GM18909 (cell line): ENCODE results near the gene ST6GAL1.

ENCODE experiments used
- ATAC-seq: cut with Tn5 transposase; IDR thresholded peaks from one replicate; pipeline ENCODE4 v1.9.1; 2021; ENCODE audit warnings: mild to moderate bottlenecking; ENCODE audit not compliant: unreplicated experiment, poor library complexity

Gene ST6GAL1

DNA sequence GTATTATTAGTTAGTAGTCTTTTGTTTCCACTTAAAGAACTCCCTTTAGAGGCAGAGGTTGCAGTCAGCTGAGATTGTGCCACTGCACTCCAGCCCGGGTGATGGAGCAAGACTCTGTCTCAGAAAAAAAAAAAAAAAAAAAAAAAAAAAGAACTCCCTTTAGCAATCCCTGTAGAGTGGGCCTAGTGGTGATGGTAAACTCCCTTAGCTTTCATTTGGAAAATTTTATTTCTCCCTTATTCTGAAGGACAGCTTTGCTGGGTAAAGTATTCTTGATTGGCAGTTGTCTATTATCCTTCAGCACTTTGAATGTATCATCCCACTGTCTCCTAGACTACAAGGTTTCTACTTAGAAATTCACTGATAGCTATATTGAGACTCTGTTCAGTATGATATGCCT is 163.0 kb downstream of the ST6GAL1 start:
- no peak for ATAC-seq

DNA sequence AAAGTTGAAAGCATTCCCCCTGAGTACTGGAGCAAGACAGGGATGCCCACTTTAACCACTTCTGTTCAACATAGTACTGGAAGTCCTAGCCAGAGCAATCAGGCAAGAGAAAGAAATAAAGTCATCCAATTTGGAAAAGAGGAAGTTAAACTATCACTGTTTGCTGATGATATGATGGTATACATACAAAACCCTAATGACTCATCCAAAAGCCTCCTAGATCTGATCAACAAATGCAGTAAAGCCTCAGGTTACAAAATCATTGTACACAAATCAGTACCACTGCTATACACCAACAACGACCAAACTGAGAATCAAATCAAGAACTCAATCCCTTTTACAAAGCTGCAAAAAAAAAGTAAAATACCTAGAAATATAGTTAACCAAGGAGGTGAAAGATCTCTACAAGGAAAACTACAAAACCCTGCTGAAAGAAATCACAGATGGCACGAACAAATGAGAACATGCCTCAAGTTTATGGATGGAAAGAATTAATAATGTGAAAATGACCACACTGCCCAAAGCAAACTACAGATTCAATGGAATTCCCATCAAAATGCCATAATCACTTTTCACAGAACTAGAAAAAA is 168.7 kb downstream of the ST6GAL1 start:
- no peak for ATAC-seq

GRCh38 chr3:187101184-187102072 is 171.1 kb downstream of the ST6GAL1 start:
- ATAC-seq, result peak; percentile 57

DNA sequence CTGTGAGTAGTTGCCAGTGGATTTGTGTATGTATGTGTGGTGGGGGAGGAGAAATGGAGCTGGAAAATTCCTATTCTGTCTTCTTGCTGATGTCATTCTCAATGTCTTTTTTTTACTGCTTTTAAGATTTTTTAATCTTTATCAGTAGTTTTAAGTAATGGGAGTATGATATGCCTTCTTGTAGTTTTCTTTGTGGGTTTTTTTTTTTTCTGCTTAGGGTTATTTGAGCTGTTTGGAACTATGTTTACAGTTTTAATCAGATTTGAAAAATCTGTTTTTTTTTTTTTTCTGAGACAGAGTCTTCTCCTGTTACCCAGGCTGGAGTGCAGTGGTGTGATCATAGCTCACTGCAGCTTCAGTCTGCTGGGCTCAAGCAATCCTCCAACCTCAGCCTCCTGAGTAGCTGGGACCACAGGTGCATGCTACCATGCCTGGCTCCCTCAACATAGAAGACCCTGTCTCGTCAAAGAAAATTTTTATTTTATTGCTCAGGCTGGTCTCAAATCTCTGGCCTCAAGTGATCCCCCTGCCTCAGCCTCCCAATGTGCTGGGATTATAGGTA is 171.8 kb downstream of the ST6GAL1 start:
- no peak for ATAC-seq

GRCh38 chr3:187103251-187103650 is 172.9 kb downstream of the ST6GAL1 start:
- ATAC-seq, result no peak

DNA sequence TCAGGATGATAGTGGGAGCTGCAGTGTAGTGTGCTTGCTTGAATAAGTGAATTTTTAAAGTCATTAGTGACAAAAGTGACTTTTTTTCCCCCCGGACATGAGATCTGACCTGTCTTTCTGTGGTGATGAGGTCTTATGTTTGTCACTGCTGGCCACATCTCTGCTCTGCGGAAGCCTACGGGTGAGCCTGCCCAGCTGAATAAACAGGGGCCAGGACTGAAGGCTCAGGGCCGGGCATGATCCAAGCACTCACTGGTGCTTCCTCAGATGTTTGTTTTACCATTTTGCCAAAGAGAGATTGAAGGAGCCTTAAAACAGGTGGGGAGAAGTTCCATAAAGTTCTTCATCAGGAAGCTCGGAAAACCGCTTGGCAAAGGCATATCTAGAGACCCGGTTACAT is 174.0 kb downstream of the ST6GAL1 start:
- ATAC-seq, result no peak

DNA sequence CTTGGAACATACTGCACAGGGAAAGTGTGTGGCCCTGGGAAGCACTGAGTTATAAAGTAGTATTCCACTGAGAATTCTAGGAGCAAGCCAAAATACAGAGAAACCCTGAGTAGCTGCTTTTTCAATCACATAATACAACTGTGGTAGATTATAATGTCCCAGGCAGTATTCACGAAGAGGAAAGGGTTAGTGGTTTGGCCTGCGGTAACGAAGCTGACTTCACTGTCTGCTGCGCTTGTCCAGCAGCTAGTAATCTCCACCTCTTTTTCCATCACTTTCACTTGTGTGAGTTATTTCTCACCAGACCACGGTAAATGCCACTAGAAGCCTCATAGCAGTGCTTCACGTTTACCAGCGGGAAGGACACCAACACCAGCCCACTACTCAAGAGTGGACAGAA is 174.6 kb downstream of the ST6GAL1 start:
- no peak for ATAC-seq

GRCh38 chr3:187105700-187106099 is 175.4 kb downstream of the ST6GAL1 start:
- no peak for ATAC-seq

DNA sequence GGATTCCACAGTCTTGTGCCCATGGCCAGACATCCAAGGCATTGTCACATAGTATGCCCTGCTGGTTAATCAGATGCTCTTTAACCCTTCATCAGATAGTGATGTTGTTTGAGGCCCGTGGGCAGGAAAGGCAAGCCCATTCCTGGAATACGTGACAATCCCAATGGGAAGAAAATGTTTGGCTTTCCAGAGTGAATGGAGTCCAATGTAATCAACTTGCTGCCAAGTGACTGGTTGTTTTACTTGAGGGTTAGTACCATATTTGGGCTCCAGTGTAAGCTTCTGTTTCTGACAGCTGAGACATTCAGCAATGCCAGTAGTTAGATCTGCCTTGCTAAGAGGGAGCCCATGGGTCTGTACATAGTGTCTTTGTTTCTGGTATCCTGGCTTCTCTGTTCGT is 177.7 kb downstream of the ST6GAL1 start:
- no peak for ATAC-seq

DNA sequence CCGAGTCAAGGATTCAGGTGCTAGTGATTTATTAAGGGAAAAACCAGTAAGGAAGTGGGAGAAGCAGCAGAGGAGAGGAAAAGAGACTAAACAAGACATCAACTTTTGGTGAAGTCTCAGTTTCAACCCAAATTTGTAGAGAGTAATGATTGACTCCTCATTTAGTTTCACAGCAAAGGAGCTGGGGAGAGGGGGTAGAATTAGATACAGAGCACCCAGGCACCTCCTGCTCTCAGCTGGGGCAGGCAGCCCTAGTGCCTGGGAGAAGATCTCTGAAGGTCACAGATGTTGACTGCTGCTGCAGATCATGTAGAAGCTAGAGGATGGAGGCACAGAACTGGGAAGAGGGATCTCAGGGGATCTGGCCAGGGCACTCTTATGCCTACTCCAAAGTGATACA is 179.8 kb downstream of the ST6GAL1 start:
- no peak for ATAC-seq

DNA sequence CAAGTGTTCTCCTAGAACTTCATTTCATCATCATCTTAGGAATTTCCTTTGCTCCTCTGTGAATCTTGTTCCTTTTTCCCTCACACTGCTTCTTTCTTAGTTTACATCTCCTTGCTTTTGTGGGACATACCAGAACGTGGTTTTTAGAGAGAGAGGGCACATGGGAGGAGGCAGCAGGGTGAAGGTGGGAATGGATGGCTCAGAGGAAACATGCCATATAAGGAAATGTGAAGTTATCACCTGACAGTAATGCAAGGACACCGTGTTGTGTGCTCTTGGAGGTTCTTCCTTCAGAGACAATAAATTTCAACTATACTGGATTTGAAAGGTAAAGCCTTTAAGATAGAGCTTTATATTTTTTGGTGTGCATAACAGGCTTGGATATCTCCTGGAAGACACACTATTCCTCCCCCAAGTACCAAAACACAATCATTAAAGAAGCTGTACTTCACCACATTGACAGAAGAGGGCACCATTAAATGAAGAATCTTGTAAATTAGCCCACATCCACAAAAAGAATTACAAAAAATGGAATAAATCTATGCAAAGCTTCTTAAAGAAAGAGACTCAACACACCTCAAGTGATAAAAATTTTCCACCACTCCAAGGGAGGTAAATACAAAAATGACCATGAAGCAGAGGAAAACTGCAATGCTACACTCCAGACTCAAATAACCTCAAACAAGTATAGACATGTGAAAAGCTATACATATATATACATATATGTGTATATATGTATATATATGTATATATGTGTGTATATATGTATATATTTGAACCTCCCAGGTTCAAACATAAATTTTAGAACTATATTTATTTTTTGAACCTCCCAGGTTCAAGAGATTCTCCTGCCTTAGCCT is 182.8 kb downstream of the ST6GAL1 start:
- no peak for ATAC-seq

DNA sequence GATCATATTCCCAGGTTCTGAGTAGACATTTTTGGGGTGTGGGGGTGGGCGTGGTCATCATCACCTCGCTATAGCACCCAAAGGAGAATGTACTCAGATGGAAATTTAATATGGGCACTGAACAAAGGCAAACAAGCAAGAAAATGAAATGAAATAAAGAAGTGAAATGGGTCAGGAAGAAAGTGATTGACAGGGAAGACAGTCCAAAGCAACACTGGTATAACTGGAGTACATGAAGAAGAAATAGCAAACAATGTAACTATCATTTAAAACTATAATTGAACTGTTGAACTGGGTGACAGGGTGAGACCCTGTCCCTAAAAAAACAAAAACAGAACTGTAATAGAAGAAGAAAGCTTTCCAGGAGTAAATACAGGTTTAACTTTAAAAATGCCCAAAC is 184.2 kb downstream of the ST6GAL1 start:
- no peak for ATAC-seq

DNA sequence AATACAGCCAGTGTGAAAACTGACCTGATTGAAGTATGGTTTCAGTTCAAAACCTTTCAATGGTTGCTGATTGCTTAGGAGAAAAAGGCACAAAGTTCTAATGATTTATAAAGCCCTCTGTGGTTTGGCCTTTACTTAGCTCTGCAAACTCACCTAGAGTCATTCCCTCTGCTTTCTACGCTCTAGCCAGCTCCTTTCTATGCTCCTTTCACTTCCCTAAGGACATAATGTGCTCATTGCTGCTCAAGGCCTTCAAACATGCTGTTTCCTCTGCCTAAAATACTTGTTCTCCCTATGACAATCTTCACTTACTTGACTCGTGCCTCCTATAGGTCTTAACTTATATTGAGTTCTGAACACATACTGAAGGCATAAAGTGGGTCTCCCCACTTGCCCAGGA is 190.0 kb downstream of the ST6GAL1 start:
- no peak for ATAC-seq

DNA sequence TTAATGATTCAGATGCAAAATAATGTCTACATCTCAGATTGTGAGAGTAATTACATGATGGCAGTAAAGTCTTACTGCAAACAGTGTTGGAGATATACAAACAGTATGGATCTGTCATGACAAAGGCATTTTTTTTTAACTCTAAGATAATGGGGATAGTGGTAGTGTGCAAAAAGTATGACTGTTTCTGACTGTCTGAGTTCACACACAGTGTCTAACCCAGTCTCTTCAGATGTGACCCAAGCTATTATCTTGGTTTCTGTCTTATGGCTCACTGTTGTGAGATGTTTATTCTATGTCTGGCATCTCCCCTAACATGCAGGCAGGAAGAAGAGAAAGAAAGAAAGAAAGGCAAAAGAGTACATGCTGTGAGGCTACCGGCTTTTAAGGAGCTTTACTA is 191.9 kb downstream of the ST6GAL1 start:
- ATAC-seq, result no peak

DNA sequence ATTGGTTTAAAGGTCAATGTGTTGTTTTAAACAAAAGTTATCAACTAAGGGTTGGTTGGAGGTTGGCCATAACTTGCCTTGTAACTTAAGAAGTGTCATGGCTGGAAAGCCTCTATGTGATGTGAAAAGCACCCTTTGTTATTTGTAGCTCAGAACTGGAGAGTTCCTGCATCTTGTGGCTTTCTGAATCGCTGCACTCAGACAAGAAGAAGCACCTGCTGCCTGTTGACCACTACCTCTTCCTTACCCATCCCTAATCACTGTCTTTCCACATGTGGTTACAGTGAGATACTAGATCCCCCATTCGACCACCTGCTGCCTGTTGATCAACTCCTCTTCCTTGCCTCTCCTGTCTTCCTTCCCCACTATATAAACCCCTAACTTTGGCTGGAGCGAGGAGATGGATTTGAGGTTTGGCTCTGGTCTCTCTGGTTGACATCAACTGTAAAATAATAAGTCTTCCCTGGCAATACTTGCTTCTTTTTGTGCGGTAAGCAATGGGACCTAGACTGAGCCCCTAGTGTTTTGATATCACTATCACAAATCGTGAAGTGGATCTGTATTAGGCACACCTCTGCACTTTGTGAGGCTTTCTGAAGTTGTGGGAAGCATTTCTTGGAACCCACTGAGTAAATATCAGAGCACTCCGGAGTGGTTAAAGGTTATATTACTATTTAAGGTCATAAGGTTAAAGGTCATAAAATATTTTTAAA is 195.1 kb downstream of the ST6GAL1 start:
- peak; percentile 74 for ATAC-seq
